ENCODE results near the gene ZNF205. TPM values are rescaled to one million over a fixed set of nuclear protein-coding genes. Genes with fewer than 3 reads are reported as not detected.

The ZNF205 gene
- total RNA-seq, 1 experiment from 2014 or later = 9.3 TPM

DNA sequence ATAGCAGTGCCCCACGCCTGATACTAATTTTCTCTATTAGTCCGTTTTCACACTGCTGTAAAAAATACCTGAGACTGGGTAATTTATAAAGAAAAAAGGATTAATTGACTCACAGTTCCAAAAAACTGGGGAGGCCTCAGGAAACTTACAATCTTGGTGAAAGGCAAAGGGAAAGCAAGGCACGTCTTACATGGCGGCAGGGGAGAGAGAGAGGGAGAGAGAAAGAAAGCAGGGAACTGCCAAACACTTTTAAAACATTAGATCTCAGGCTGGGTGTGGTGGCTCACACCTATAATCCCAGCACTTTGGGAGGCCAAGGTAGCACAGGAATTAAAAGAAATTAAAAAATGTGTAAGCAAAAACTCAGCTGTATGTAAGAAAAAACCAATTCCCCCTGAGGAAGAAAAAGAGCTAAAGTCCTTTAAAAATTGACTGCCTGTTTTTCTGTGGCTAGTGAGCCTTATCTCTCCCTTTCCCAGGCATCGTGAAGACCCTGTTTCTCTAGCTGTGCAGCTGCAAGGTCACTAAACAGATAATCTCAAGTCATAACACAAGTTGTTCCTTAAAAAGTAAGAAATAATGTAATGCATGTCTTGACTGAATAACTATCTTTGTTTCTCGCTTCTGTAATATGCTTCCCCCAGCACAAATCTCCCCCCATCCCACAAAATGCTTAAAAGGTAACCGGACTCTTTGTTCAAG lies 27.3 kb upstream of the ZNF205 start:
- DNase-seq (ENCODE audit: low read depth) = no peak

DNA sequence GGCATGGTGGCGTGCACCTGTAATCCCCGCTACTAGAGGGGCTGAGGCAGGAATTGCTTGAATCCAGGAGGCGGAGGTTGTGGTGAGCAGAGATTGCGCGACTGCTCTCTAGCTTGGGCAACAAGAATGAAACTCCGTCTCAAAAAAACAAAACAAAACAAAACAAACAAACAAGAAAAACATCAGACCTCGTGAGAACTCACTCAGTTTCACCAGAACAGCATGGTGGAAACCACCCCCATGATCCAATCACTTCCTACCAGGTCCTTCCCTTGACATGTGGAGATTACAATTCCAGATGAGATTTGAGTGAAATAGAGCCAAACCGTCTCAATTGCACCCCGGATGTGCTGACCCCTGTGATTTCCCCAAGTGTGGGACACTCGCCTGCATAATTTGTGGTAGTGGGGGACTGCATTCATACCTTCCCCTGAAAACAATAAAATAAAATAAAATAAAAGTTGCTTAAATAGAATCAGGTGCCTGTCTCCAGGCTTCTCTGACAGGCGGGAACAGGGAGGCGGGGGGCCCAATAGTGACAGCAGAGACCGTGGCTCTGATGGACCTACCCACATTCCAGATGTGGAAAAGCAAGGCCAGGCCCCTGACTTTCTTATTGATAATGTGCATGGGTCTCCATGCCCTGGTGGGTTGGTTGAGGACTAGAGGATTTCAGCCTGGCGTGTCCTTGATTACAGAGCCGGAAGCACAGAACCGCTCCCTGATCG lies 26.4 kb upstream of the ZNF205 start:
- DNase-seq (ENCODE audit: low read depth) = no peak

DNA sequence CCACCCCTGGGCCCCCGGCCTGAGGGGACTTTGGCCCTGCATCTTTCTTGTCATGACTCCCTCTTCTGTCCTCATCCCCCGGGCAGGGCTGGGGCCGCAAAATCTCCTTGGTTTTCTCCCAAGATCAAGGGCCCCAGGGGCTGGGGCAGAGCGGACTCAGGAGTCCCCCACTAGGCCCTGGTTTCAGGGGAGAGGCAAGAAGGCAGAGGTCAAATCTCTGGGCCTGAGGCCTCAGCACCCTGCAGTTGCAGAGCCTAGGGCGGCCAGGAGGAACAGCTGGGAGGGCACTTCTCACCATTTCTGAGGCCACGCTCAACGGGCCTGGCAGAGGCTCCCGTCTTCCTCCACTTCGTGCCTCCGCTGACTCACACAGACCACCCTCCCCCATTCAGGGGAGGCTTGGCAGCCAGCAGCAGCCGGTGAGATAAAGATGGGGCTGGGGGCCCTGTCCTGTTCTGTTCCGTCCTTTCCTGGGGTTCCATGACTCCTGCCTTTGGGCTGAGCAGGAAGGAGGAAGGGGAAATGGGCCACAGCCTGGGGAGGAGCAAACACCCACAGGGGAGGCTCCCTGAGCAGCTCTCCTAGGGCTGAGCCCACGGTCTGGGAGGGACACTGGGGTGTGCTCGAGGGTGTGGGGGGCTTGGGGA lies 25.7 kb upstream of the ZNF205 start:
- DNase-seq (ENCODE audit: low read depth) = no peak

DNA sequence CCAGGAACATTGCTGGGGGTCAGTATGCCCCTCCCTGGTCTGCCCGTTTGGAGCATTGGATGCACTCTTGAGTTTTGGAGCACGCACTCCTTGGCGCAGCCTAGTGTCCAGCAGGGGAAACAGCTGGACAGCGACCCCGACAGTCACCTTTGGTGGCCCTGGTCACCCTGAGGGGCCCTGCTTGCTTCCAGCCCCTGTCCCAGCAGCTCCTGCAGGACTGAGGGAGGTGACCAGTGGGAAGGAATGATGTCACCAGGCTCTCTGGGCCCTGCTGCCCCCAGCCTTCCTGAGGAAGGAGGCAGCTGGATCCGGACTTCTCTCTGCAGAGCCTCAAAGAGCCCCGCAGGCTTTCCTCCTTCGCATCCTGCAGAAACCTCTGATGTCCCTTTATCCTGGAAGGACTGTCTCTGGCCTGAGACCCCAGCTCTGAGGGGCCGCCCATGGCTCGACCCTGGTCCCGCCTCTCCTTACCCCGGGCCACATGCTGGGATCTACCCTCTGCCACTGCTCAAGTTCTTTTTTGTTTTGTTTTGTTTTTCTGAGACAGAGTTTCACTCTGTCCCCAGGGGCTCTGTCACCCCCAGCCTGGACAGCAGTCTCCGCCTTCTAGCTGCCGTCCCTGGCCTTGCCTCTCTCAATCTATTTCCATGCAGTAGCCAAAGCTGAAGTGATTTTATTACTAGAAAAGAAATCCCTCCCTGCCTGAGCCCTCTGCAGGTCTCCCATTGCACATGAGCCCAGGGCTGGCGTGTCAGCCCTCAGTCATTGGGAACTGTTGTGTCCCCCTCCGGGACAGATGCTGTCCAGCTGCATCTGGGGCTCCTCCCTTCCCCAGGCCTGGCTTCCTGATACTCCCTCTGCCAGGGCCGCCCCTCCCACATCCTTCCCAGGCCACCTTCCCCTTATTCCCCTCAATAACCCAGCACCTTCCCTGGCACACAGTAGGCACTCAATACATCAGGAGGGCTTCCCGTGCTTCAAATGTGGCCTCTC lies 24.8 kb upstream of the ZNF205 start:
- no peak for DNase-seq (ENCODE audit: low read depth)

DNA sequence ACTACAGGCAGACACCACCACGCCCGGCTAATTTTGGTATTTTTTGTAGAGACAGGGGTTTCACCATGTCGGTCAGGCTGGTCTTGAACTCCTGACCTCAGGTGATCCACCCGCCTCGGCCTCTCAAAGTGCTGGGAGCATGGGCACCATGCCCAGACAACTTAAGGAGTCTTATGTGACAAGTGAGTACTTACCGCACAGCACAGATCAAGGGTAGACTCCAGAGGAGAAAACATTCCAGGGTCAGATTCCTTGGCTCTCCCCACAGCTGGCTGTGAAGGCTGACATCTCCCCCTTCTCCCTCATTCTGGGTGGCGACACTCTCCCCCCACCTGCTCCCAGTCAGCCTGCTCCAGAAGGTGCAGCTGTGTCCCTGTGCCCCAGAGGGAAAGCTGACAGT lies 23.9 kb upstream of the ZNF205 start:
- DNase-seq (ENCODE audit: low read depth) = no peak

DNA sequence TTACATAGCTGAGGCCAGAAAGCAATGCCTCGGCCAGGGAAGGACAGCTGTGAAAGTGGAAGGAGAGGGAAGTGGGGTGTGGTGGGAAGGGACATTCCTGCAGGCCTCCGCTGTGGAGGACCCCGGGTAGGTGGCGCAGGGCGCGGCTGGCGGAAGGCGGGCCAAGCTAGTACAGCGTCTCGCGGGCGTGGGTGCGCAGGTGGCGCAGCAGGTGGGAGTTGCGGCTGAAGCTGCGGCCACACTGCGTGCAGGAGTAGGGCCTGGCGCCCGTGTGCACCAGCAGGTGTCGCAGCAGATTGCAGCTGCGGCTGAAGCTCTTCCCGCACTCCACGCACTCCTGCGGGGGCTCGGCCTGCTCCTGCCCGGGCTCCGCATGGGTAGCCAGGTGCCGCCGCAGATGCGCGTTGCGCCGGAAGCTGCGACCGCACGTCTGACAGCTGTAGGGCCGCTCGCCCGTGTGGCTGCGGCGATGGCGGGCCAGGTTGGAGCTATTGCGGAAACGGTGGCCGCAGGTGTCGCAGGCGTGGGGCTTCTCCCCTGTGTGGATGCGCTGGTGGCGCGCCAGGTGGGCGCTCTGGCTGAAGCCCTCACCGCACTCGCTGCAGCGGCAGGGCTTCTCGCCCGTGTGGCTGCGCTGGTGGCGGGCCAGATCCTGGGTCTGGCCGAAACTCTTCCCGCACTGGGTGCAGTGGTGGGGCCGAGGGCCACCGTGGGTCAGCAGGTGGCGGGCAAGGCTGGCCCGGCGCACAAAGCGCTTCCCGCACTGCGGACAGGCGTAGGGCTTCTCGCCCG lies 23.3 kb upstream of the ZNF205 start:
- DNase-seq (ENCODE audit: low read depth) = no peak

DNA sequence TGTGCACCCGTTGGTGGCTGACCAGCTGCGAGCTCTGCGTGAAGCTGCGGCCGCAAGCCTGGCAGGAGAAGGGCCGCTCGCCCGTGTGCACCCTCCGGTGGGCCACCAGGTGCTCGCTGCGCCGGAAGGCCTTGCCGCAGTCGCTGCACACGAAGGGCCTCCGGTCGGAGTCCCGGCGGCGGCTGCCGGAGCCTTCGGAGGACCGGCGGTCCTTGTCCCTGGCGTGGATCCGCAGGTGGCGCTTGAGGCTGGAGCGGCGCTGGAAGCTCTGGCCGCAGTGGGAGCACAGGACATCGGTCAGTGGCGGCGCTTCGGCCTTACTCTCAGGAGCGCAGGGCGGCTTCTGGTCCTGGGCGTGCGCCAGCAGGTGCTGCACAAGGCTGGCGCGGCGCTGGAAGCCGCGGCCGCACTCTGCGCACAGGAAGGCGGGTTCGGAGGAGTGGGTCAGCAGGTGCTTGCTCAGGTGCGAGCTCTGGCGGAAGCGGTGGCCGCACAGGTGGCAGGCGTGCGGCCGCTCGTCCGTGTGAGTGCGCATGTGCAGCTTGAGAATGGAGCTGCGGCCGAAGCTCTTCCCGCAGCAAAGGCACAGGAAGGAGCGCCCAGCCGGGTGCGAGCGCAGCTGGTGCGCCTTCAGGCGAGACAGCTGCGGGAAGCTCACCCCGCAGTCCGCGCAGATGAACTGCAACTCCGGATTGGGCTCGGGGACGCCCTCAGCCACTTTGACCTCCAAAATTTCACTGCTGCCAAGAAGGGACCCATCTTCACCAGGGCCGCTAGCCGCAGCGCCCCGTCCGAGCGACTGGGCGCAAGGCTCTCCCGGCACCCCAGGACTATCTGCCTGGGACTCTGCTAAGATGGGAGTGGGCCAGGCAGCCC lies 22.4 kb upstream of the ZNF205 start:
- no peak for DNase-seq (ENCODE audit: low read depth)

DNA sequence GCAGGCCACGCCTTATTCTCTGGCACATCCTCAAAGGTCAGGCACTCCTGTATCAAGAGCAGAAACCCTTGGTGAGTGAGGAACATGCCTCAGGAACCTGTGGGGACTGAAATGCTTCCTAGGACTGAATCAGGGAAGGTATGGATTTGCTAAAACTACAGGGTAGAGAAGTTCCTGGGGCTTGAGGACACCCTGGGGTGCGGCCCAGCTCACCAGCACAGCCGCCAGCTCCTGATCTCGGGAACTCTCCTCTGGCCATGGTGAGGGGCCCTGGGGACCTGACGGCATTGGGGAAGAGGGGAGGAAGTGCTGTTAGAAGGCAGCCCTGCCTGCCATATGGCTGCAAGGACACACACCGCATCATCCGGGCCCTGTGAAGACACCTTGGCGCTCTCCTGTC lies 20.8 kb upstream of the ZNF205 start:
- no peak for DNase-seq (ENCODE audit: low read depth)

DNA sequence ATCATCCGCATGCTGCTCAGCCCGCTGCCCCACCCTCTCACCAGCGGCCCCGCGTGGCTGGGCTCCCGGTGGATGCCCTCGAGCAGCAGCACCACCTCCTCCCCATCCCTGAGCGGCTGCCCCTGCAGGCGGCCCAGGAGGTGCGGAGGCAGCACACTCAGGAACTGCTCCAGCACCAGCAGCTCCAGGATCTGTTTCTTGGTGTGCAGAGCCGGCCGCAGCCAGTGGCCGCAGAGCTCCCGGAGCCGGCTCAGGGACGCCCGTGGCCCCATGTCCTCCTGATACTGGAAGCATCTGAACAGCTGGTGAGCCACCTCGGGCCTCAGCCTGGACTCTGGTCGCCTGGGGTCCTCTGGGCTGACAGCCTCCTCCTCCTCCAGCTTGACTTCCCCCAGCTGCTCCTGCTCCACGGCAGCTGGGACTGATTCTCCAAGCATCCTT lies 19.9 kb upstream of the ZNF205 start:
- DNase-seq (ENCODE audit: low read depth) = no peak

DNA sequence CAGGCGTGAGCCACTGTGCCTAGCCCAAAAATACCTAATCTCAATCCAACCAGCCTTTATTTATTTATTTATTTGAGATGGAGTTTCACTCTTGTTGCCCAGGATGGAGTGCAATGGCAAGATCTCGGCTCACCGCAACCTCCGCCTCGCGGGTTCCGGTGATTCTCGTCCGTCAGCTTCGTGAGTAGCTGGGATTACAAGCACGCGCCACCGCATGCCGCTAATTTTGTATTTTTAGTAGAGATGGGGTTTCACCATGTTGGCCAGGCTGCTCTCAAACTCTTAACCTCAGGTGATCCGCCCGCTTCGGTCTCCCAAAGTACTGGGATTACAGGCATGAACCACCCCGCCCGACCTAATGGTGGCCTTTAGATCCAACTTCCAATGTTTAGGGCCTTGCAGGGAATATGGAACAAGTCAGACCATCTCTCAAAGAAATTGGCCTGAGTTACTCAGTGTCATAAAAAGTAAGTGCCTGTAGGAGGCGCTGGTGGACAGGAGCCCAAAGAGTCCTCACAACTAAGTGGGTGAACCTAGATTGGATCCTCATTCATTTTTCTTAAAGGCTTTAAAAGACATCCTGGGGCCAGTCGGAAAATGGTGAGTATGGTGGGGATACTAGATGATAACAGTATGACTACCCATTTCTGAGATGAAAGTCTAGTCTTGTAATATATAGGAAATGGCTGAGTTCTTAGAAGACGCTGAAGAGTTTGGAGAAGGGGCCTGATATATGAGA lies 17.9 kb upstream of the ZNF205 start:
- peak; percentile 37 for DNase-seq (ENCODE audit: low read depth)

DNA sequence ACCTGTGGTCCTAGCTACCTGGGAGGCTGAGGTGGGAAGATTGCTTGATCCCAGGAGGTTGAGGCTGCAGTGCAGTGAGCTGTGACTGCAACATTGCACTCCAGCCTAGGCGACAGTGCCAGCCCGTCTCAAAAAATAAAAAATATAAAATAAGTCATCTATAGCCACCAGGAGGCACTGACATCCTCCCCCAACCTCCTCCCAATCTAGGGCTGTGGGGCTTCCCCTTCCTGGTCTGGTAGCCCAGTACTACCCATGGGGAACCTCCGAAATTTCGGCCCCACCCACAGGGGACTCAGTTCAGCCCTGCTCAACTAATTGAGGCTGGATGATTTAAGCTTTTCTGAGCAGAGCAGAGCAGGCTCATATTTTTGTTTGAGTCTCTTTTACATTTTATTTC lies 16.5 kb upstream of the ZNF205 start:
- DNase-seq (ENCODE audit: low read depth) = no peak

DNA sequence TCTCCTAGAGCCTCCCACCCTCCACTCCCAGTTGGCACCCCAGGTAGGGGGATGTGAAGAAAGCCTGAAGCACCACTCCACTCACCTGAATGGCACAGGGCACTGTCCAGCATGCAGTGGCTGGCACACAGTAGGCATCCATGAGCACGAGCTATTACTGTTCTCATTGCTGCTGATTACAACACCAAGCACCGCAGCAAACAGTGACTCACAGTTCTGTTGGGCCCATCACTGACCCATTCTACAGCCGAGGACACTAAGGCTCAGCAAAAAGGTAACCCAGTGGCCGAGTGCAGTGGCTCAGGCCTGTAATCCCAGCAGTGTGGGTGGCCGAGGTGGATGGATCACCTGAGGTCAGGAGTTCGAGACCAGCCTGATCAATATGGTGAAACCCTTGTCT lies 16.0 kb upstream of the ZNF205 start:
- DNase-seq (ENCODE audit: low read depth) = no peak

DNA sequence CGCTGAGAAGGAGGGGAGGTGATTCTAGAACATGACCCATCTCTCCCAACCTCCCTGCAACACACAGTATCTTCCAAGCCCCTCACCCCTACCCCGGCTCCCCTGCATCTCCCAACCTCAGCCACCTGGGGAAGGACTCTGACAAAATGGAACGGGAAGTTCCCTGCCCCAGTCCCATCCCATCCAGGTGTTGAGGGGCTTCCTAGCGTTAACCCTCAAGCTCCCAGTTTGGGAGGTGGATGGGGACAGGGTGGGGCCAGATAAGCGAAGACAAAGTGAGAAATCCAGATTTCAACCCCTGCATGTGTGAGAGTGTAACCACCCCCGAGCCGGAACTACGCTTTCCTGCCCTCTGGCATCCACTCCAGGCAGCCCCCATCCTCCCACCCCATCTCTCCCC lies 15.1 kb upstream of the ZNF205 start:
- DNase-seq (ENCODE audit: low read depth) = no peak

DNA sequence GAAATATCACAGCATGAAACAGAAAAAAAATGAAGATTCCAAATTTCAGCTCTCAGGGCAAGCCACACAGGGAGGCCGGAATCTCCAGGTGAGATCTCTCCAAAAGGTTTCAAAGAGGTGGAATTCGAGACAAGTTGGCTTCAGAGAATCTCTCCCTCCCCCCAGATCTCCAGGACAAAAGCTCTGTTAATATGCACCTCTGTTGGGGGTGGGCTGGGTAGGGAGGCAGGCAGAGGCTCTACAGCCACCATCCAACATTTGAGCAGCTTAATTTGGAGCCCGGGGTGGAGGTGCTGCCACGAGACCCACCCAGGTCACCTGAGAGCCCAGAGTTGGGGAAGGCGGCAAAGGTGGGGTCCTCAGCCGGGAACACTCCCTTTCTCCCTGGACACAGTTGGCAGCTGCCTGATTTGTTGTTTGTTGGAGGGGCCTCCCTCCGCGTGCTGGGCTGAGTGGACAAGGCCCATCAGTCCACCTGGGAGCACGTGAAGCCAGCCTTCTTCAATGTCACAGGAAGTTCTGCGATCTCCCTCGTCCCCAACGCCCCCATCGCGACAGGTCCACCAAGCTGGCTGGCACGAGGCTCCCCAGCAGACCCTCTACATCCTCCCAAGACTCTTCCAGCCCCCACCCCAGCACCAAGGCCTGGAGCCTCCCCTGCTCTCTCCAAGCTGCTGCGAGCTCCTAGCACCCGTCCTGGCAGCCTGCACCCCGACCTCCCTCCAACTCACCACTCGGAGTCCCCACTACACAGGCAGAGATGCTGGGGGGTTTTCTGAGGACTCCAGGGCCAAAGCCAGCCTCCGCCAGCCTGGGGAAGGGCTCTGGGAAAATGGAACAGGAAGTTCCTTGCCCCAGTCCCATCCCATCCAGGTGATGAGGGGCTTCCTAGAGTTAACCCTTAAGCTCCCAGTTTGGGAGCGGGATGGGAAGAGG lies 13.7 kb upstream of the ZNF205 start, which contains the start of gene ZSCAN10:
Gene ZSCAN10, minus strand, starts transcription at position 836 of the 936 bp plus-strand sequence. CDS start 6,357 bp downstream, outside the sequence.
- DNase-seq (ENCODE audit: low read depth) = no peak

DNA sequence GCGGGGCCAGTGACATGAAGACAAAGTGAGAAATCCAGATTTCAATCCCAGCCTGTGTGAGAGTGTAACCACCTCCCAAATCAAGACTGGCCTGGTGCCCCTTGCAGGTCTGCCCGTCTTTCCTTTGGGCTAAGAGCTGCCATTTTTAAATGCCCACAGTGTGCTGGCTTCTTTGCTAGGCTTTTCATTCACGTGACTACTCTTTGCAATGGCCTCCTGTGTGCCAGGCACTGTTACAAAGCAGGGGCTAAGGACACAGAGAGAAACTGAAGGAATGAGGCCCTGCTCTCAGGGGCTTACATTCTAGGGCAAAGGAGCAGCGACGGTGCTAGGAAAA lies 13.0 kb upstream of the ZNF205 start:
- DNase-seq (ENCODE audit: low read depth) = no peak

DNA sequence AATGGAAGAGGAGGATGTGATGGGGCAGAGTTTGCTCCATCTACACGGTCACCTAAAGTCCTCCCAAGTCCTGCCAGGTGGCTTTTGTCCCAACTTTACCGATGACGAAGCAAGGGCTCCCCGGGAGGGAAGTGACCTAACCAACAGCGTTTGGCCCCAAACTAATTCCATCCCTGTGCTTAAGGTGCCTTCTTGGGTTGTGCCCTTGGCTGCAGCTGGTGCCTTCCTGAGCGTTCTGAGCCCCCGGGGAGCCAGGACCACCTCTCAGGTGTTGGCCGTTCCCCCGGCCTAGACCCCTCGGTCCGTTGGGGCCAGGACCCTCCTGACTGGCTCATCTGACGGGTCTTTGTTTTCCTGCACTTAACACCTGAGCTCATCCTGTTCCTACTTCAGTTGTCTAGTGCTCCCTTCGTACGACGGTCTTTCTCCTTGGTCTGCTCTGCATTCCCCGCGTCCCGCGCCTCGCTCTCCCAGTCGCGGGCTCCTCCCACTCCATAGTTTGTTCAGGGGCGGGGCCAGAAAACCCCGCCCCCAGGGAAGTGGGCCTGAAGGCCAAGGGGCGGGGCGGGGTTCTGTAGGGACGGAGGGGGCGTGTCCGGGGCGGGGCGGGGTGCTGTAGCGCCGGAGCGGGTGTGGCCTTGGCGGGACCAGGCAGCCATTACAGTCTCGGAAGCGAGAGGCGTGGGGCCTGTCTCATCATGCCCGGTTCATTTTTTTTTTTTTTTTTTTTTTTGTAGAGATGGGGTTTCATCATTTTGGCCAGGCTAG lies 12.5 kb upstream of the ZNF205 start:
- DNase-seq (ENCODE audit: low read depth) = peak; percentile 84
